Keratinocyte (primary cell): ENCODE measurements around the gene KCNH6. TPM values are rescaled to one million over a fixed set of nuclear protein-coding genes. Genes with fewer than 3 reads are reported as not detected.

Experiments used
- DNase-seq: peaks from one replicate; pipeline ENCODE4 v3.0.0-alpha.2; 2011; ENCODE audit warnings: low read depth, missing footprints, low spot score
- FAIRE-seq: peaks from 2 replicates; lab custom pipeline; 2011; peaks lifted over from hg19 to GRCh38; lab: Jason Lieb, UNC
- H2AFZ ChIP-seq: 2 replicates; pipeline ENCODE4 v1.6.0; 2012; ENCODE audit warnings: low read length, control low read depth, inconsistent platforms; ENCODE audit not compliant: control insufficient read depth
- H3K27ac ChIP-seq: 2 replicates; pipeline ENCODE4 v1.5.1; 2011; ENCODE audit warnings: low read length; ENCODE audit not compliant: control insufficient read depth, insufficient read depth
- H3K27me3 ChIP-seq: 3 replicates; pipeline ENCODE4 v1.6.0; 2011; ENCODE audit warnings: low read length; ENCODE audit not compliant: control insufficient read depth, insufficient read depth; ENCODE audit errors: extremely low read depth
- H3K36me3 ChIP-seq, 2 experiments: 2 replicates in 1 of 2; 3 replicates in 1 of 2; pipeline ENCODE4 v1.5.1; 2011; ENCODE audit warnings: low read length in 2 of 2, mild to moderate bottlenecking in 1 of 2; ENCODE audit not compliant: control insufficient read depth in 2 of 2, insufficient read depth in 2 of 2; ENCODE audit errors: extremely low read depth in 1 of 2
- H3K4me1 ChIP-seq: 3 replicates; pipeline ENCODE4 v1.5.1; 2011; ENCODE audit warnings: low read length; ENCODE audit not compliant: control insufficient read depth, insufficient read depth; ENCODE audit errors: extremely low read depth
- H3K4me2 ChIP-seq: 3 replicates; pipeline ENCODE4 v1.6.0; 2011; ENCODE audit warnings: low read depth, low read length; ENCODE audit not compliant: control insufficient read depth, insufficient read depth; ENCODE audit errors: extremely low read depth
- H3K4me3 ChIP-seq, 3 experiments: fragments of 200-600 bp in 1 of 3; sonication (generic) in 1 of 3; 2 replicates in 2 of 3; 3 replicates in 1 of 3; pipeline ENCODE4 v1.5.1; 2011 to 2016; ENCODE audit warnings: low read length in 3 of 3, mild to moderate bottlenecking in 3 of 3, control low read depth in 2 of 3, inconsistent platforms in 1 of 3, low read depth in 1 of 3, mixed read lengths in 1 of 3, mixed run types in 1 of 3, moderate library complexity in 1 of 3; ENCODE audit not compliant: control insufficient read depth in 2 of 3, insufficient read depth in 2 of 3; ENCODE audit errors: extremely low read depth in 1 of 3
- H3K79me2 ChIP-seq: 2 replicates; pipeline ENCODE4 v1.6.0; 2012; ENCODE audit warnings: low read length; ENCODE audit not compliant: control insufficient read depth, insufficient read depth
- H3K9ac ChIP-seq: 3 replicates; pipeline ENCODE4 v1.6.0; 2011; ENCODE audit warnings: low read length; ENCODE audit not compliant: control insufficient read depth, insufficient read depth; ENCODE audit errors: extremely low read depth
- H3K9me1 ChIP-seq: 3 replicates; pipeline ENCODE4 v1.6.0; 2011; ENCODE audit warnings: low read length; ENCODE audit not compliant: control insufficient read depth, insufficient read depth; ENCODE audit errors: extremely low read depth
- H3K9me3 ChIP-seq: 2 replicates; pipeline ENCODE4 v1.5.1; 2012; ENCODE audit warnings: low read depth, low read length; ENCODE audit not compliant: control insufficient read depth
- H4K20me1 ChIP-seq: 3 replicates; pipeline ENCODE4 v1.6.0; 2011; ENCODE audit warnings: low read length; ENCODE audit not compliant: control insufficient read depth, insufficient read depth; ENCODE audit errors: extremely low read depth
- EZH2 ChIP-seq: IDR thresholded peaks from one replicate; pipeline ENCODE4 v1.6.1; 2012; ENCODE audit warnings: inconsistent platforms, mild to moderate bottlenecking, low read length, moderate library complexity
- dilution Hi-C: fragments of 300-500 bp; cut with MboI; formaldehyde crosslinking; loops from one replicate; pipeline ENCODE4 v1.7.0; 2020; ENCODE audit warnings: low sequenced_read_pairs; ENCODE audit not compliant: extremely low pct_ligation_motif_present
- polyA plus RNA-seq, 5 experiments: library from polyadenylated mRNA; depleted of rRNA in 3 of 5; stranded (reverse) in 3 of 5; stranded (forward) in 1 of 5; unstranded in 1 of 5; fragments of >200 nt; gene quantifications; 1 replicate in 1 of 5; 2 replicates in 3 of 5; 3 replicates in 1 of 5; pipeline versions ENCODE4 v1.2.1 to v1.2.3, GENCODE V29; 2011 to 2012; ENCODE audit warnings: missing spikeins in 2 of 5, low read depth in 1 of 5, low replicate concordance in 1 of 5
- TF ChIP-seq, protein P1 (sequence below), 3 experiments: IDR thresholded peaks in 1 of 3; conservative IDR thresholded peaks in 1 of 3; optimal IDR thresholded peaks in 1 of 3; 2 replicates in 2 of 3; 3 replicates in 1 of 3; pipeline versions ENCODE3 to v1.5.1; 2011; ENCODE audit warnings: low read length in 3 of 3, mild to moderate bottlenecking in 3 of 3, moderate library complexity in 2 of 3, control low read depth in 1 of 3, inconsistent platforms in 1 of 3; ENCODE audit not compliant: insufficient read depth in 2 of 3; ENCODE audit errors: extremely low read depth in 1 of 3

KCNH6 gene
- polyA plus RNA-seq, 1 donor (not counting 4 experiments of a cell fraction or from before 2014, with no cell fraction given) = not detected

DNA sequence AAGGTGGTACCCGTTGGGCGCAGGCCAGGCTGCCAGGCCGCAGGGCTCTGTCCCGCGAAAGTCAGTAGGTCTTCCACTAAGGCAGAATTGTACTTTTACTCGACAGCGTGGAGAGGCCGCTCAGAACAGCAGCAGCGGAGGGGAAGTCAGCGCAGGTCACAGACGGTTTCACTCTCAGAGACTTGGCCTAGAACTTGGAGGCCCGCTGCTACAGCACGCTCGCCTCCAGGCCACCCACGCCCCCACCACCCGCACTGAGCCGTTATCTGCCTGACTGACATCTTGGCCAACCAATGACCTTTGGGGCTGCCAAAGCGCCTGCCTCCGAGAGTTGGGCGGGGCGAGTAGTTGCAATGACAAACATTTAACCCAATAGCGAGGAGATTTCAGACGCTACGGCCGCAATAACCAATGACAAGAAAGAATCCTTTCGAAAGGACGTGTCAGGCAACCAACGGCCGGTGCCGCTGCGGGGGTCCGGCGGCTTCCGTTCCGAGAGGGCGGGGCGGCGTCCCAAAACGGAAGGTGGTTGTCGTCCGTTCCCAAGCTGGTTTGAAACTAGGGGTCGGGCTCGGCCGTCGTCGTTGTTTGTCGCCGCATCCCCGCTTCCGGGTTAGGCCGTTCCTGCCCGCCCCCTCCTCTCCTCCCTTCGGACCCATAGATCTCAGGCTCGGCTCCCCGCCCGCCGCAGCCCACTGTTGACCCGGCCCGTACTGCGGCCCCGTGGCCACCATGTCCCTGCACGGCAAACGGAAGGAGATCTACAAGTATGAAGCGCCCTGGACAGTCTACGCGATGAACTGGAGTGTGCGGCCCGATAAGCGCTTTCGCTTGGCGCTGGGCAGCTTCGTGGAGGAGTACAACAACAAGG lies 27.0 kb downstream of the KCNH6 start, which contains the start of gene DCAF7:
Gene DCAF7 (plus strand): TSS at position 532 of the 871 bp plus-strand sequence. CDS start 201 bp downstream, at position 733.
- dilution Hi-C loops = no loop called here
- Histone ChIP-seq H3K27ac (peak within 1 kb of the TSS; percentile 85), H3K9me3 (no peaks in the 10 kb centered on the region), H3K9ac (peak within 1 kb of the TSS; percentile 93), H3K9me1 (no peaks in the 10 kb centered on the region), H3K4me3 (peak within 1 kb of the TSS; percentile 96 to 98 (median 97)), H4K20me1 (no peaks in the 10 kb centered on the region), H3K36me3 (peaks cover 0 to 3% of the 10 kb centered on the region in 2 experiments), H3K4me1 (peaks cover 13% of the 10 kb centered on the region), H3K27me3 (no peaks in the 10 kb centered on the region), H3K79me2 (peaks cover 47% of the 10 kb centered on the region), H3K4me2 (peak within 1 kb of the TSS; percentile 99), H2AFZ (peak within 1 kb of the TSS; percentile 96)
- TF ChIP-seq, protein P1, sequence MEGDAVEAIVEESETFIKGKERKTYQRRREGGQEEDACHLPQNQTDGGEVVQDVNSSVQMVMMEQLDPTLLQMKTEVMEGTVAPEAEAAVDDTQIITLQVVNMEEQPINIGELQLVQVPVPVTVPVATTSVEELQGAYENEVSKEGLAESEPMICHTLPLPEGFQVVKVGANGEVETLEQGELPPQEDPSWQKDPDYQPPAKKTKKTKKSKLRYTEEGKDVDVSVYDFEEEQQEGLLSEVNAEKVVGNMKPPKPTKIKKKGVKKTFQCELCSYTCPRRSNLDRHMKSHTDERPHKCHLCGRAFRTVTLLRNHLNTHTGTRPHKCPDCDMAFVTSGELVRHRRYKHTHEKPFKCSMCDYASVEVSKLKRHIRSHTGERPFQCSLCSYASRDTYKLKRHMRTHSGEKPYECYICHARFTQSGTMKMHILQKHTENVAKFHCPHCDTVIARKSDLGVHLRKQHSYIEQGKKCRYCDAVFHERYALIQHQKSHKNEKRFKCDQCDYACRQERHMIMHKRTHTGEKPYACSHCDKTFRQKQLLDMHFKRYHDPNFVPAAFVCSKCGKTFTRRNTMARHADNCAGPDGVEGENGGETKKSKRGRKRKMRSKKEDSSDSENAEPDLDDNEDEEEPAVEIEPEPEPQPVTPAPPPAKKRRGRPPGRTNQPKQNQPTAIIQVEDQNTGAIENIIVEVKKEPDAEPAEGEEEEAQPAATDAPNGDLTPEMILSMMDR (optimal IDR thresholded peaks at IDR 0.05 in 1 of 3, IDR thresholded peaks at IDR 0.05 in 1 of 3, conservative IDR thresholded peaks at IDR 0.05 in 1 of 3; ENCODE audit: extremely low read depth in 1 of 3, insufficient read depth in 2 of 3, low read length in 3 of 3) = no peak
- TF ChIP-seq EZH2 = no peak
- DNase-seq (peak; percentile 94), FAIRE-seq (peak; percentile 52)

- Histone ChIP-seq H3K9ac (peak overlapping the region; percentile 93), H4K20me1 (no peaks in the 10 kb centered on the region), H3K4me1 (peaks cover 13% of the 10 kb centered on the region), H3K27ac (peak overlapping the region; percentile 85), H3K9me3 (no peaks in the 10 kb centered on the region), H3K4me2 (peak overlapping the region; percentile 99), H3K4me3 (peak overlapping the region; percentile 96 to 98 (median 97)), H2AFZ (peak overlapping the region; percentile 85), H3K27me3 (no peaks in the 10 kb centered on the region), H3K9me1 (no peaks in the 10 kb centered on the region), H3K79me2 (peaks cover 55% of the 10 kb centered on the region), H3K36me3 (peaks cover 0 to 3% of the 10 kb centered on the region in 2 experiments)
- TF ChIP-seq, protein P1 (optimal IDR thresholded peaks at IDR 0.05 in 1 of 3, IDR thresholded peaks at IDR 0.05 in 1 of 3, conservative IDR thresholded peaks at IDR 0.05 in 1 of 3; ENCODE audit: extremely low read depth in 1 of 3, insufficient read depth in 2 of 3, low read length in 3 of 3) = no peak
- no peak for TF ChIP-seq EZH2
- FAIRE-seq = peak; percentile 26
- DNase-seq = no peak
- dilution Hi-C loops = no loop called here
Measured at GRCh38 chr17:63550817-63551639, 27.9 kb downstream of the KCNH6 start.
